Chondrocyte (in vitro differentiated cells): ENCODE results near the gene RAD51B. TPM values are rescaled to one million over a fixed set of nuclear protein-coding genes. Genes with fewer than 3 reads are reported as not detected.
A peak's percentile ranks its signal among the peaks of the same experiment; 100 is the strongest.

Experiments used
- DNase-seq: peaks from one replicate; pipeline ENCODE4 v3.0.0; 2021; ENCODE audit warnings: mixed read lengths, low spot score
- H3K27ac Mint-ChIP-seq: one replicate; pipeline ENCODE4 v1.8.0; 2021; ENCODE audit warnings: mild to moderate bottlenecking, moderate library complexity, mixed read lengths; ENCODE audit not compliant: unreplicated experiment
- H3K27me3 Mint-ChIP-seq: 2 replicates; pipeline ENCODE4 v1.8.0; 2021; ENCODE audit warnings: low read depth, mixed read lengths
- H3K36me3 Mint-ChIP-seq: 2 replicates; pipeline ENCODE4 v1.8.0; 2021; ENCODE audit warnings: low read depth, mixed read lengths
- H3K4me1 Mint-ChIP-seq: 2 replicates; pipeline ENCODE4 v1.8.0; 2021; ENCODE audit warnings: low read depth, mild to moderate bottlenecking, mixed read lengths
- H3K4me3 Mint-ChIP-seq: one replicate; pipeline ENCODE4 v1.8.0; 2021; ENCODE audit warnings: mild to moderate bottlenecking, moderate library complexity, mixed read lengths; ENCODE audit not compliant: unreplicated experiment
- H3K9me3 Mint-ChIP-seq: 2 replicates; pipeline ENCODE4 v1.8.0; 2021; ENCODE audit warnings: low read depth, mixed read lengths
- CTCF ChIP-seq: fragments of 200-600 bp; sonication (generic); IDR thresholded peaks from 2 replicates; pipeline ENCODE4 v1.5.0; 2021; ENCODE audit warnings: antibody characterized with exemption, mild to moderate bottlenecking, moderate library complexity
- total RNA-seq: library from RNA; stranded (reverse); gene quantifications from 3 replicates; pipeline ENCODE4 v1.2.1, GENCODE V29; 2021

Gene RAD51B
- total RNA-seq, 1 donor from 2014 or later: 8.2 TPM

GRCh38 chr14:68442828-68443629 lies 623.5 kb downstream of the RAD51B start:
- H3K4me3 Mint-ChIP-seq: no peak overlapping the region
- no peaks in the 10 kb centered on the region for H3K27me3 Mint-ChIP-seq
- H3K9me3 Mint-ChIP-seq: no peaks in the 10 kb centered on the region
- no peak for TF ChIP-seq CTCF
- H3K36me3 Mint-ChIP-seq: no peaks in the 10 kb centered on the region
- no peak for DNase-seq
- H3K27ac Mint-ChIP-seq: peak overlapping the region; percentile 92
- peaks cover 39% of the 10 kb centered on the region for H3K4me1 Mint-ChIP-seq

GRCh38 chr14:68444449-68445168 lies 625.0 kb downstream of the RAD51B start:
- no peak for TF ChIP-seq CTCF
- peaks cover 44% of the 10 kb centered on the region for H3K4me1 Mint-ChIP-seq
- H3K9me3 Mint-ChIP-seq: no peaks in the 10 kb centered on the region
- H3K36me3 Mint-ChIP-seq: no peaks in the 10 kb centered on the region
- H3K27me3 Mint-ChIP-seq: no peaks in the 10 kb centered on the region
- H3K27ac Mint-ChIP-seq: peak overlapping the region; percentile 79
- DNase-seq: no peak
- no peak overlapping the region for H3K4me3 Mint-ChIP-seq

- H3K27me3 Mint-ChIP-seq: no peaks in the 10 kb centered on the region
- no peak for TF ChIP-seq CTCF
- H3K36me3 Mint-ChIP-seq: no peaks in the 10 kb centered on the region
- peaks cover 52% of the 10 kb centered on the region for H3K4me1 Mint-ChIP-seq
- DNase-seq: no peak
- H3K9me3 Mint-ChIP-seq: no peaks in the 10 kb centered on the region
- no peak overlapping the region for H3K4me3 Mint-ChIP-seq
- H3K27ac Mint-ChIP-seq: no peak overlapping the region
These were observed 626.9 kb downstream of the RAD51B start for GRCh38 chr14:68446243-68447040.

- Mint-ChIP-seq H3K9me3 (no peaks in the 10 kb centered on the region), H3K27ac (no peak overlapping the region), H3K4me1 (peaks cover 53% of the 10 kb centered on the region), H3K27me3 (no peaks in the 10 kb centered on the region), H3K4me3 (no peak overlapping the region), H3K36me3 (no peaks in the 10 kb centered on the region)
- TF ChIP-seq CTCF: no peak
- no peak for DNase-seq
These were observed 628.1 kb downstream of the RAD51B start for GRCh38 chr14:68447581-68448251.
